GM12872 (cell line): Measurements from ENCODE around the gene MAGEB6.

Source experiments
- CTCF ChIP-seq: IDR thresholded peaks from 3 replicates; pipeline ENCODE4 v1.5.1; 2011; ENCODE audit warnings: low read depth, mild to moderate bottlenecking, low read length, moderate library complexity; ENCODE audit not compliant: insufficient read depth

MAGEB6 gene

GRCh38 chrX:26192204-26192603 is at the start of gene MAGEB6:
TSS of gene MAGEB6 (plus strand) at chrX:26192440. CDS start at chrX:26193847, 1,407 bp downstream.
- TF ChIP-seq CTCF: no peak

GRCh38 chrX:26146024-26146423 is 46.2 kb upstream of the MAGEB6 start:
- no peak for TF ChIP-seq CTCF

- no peak for TF ChIP-seq CTCF
These were observed 31.9 kb upstream of the MAGEB6 start, which contains the start of gene MAGEB6B for GRCh38 chrX:26160301-26160700. TSS of gene MAGEB6B (plus strand) at chrX:26160601. CDS start at chrX:26160601, 0 bp downstream.

- no peak for TF ChIP-seq CTCF
These were observed 11.3 kb downstream of the MAGEB6 start for GRCh38 chrX:26203561-26203960.

GRCh38 chrX:26208012-26208411 is 15.8 kb downstream of the MAGEB6 start:
- no peak for TF ChIP-seq CTCF

GRCh38 chrX:26215869-26216268 is 23.6 kb downstream of the MAGEB6 start, which contains the start of gene MAGEB5:
TSS of gene MAGEB5 (plus strand) at chrX:26216169. CDS start at chrX:26217302, 1,133 bp downstream.
- TF ChIP-seq CTCF: no peak

GRCh38 chrX:26219351-26219750 is 27.1 kb downstream of the MAGEB6 start:
- no peak for TF ChIP-seq CTCF
